CD8-positive, alpha-beta memory T cell (primary cell): ENCODE measurements around the gene TXNRD2. TPM values are rescaled to one million over a fixed set of nuclear protein-coding genes. Genes with fewer than 3 reads are reported as not detected.
"Not testable (repeated sequence)": the region's sequence is repeated elsewhere in the genome, so short reads cannot be mapped to it uniquely, and the experiment has no call there.

Experiments
- CTCF ChIA-PET: fragments of 350-600 bp; sonication (Branson Sonifier 250); formaldehyde crosslinking; loops from one replicate; lab custom pipeline; 2021; ENCODE audit warnings: antibody characterized with exemption; lab: Charles Lee
- POLR2A ChIA-PET: fragments of 350-600 bp; sonication (Branson Sonifier 250); formaldehyde crosslinking; loops from one replicate; lab custom pipeline; 2021; ENCODE audit warnings: antibody characterized with exemption; lab: Charles Lee
- DNase-seq, 5 donors: peaks; one replicate each; pipeline versions ENCODE4 v3.0.0 to v3.0.0-alpha.2; 2020 to 2022; ENCODE audit warnings: mixed read lengths in 1 of 5
- H3K27ac ChIP-seq: one replicate; pipeline ENCODE4 v1.7.0; 2013; ENCODE audit warnings: low read depth, mild to moderate bottlenecking, low read length, moderate library complexity
- H3K27me3 ChIP-seq: 2 replicates; pipeline ENCODE4 v1.7.0; 2013; ENCODE audit warnings: low read length, mild to moderate bottlenecking; ENCODE audit not compliant: insufficient read depth, poor library complexity, severe bottlenecking
- H3K36me3 ChIP-seq: 2 replicates; pipeline ENCODE4 v1.7.0; 2013; ENCODE audit warnings: mild to moderate bottlenecking, low read length, moderate library complexity; ENCODE audit not compliant: insufficient read depth
- H3K4me1 ChIP-seq: 2 replicates; pipeline ENCODE4 v1.7.0; 2013; ENCODE audit warnings: mild to moderate bottlenecking, low read length, moderate library complexity; ENCODE audit not compliant: insufficient read depth
- H3K4me3 ChIP-seq: 2 replicates; pipeline ENCODE4 v1.7.0; 2013; ENCODE audit warnings: mild to moderate bottlenecking, low read length
- H3K9me3 ChIP-seq: 2 replicates; pipeline ENCODE4 v1.7.0; 2013; ENCODE audit warnings: mild to moderate bottlenecking, low read length
- H3K27ac Mint-ChIP-seq, 8 donors: one replicate each; pipeline ENCODE4 v1.8.0; 2020 to 2021; ENCODE audit warnings: mixed read lengths in 8 of 8, mild to moderate bottlenecking in 6 of 8, inconsistent platforms in 3 of 8, moderate library complexity in 3 of 8
- H3K27me3 Mint-ChIP-seq, 2 donors: one replicate each; pipeline ENCODE4 v1.8.0; 2020 to 2021; ENCODE audit warnings: mixed read lengths in 2 of 2, mild to moderate bottlenecking in 1 of 2, moderate library complexity in 1 of 2
- H3K36me3 Mint-ChIP-seq, 3 donors: one replicate each; pipeline ENCODE4 v1.8.0; 2020 to 2021; ENCODE audit warnings: mixed read lengths in 3 of 3, inconsistent platforms in 1 of 3, mild to moderate bottlenecking in 1 of 3
- H3K4me1 Mint-ChIP-seq, 3 donors: one replicate each; pipeline ENCODE4 v1.8.0; 2020 to 2021; ENCODE audit warnings: mixed read lengths in 3 of 3, inconsistent platforms in 1 of 3, mild to moderate bottlenecking in 1 of 3
- H3K4me3 Mint-ChIP-seq, 7 donors: one replicate each; pipeline ENCODE4 v1.8.0; 2020 to 2021; ENCODE audit warnings: mixed read lengths in 7 of 7, mild to moderate bottlenecking in 6 of 7, moderate library complexity in 4 of 7, inconsistent platforms in 2 of 7
- H3K9me3 Mint-ChIP-seq, 5 donors: one replicate each; pipeline ENCODE4 v1.8.0; 2020 to 2022; ENCODE audit warnings: mixed read lengths in 5 of 5, mild to moderate bottlenecking in 3 of 5, moderate library complexity in 2 of 5, inconsistent platforms in 1 of 5
- polyA plus RNA-seq: library from polyadenylated mRNA; unstranded; fragments of 300-500 nt; fragmentation: Illumina TruSeq; gene quantifications from one replicate; pipeline ENCODE4 v1.2.3, GENCODE V29; 2021
- total RNA-seq, 2 experiments: library from RNA; stranded (reverse); gene quantifications; one replicate each; pipeline ENCODE4 v1.2.3, GENCODE V29; 2021

The TXNRD2 gene
- total and polyA plus RNA-seq, 3 experiments from 2014 or later = 13.8 to 27.9 (median 27.6) TPM

DNA sequence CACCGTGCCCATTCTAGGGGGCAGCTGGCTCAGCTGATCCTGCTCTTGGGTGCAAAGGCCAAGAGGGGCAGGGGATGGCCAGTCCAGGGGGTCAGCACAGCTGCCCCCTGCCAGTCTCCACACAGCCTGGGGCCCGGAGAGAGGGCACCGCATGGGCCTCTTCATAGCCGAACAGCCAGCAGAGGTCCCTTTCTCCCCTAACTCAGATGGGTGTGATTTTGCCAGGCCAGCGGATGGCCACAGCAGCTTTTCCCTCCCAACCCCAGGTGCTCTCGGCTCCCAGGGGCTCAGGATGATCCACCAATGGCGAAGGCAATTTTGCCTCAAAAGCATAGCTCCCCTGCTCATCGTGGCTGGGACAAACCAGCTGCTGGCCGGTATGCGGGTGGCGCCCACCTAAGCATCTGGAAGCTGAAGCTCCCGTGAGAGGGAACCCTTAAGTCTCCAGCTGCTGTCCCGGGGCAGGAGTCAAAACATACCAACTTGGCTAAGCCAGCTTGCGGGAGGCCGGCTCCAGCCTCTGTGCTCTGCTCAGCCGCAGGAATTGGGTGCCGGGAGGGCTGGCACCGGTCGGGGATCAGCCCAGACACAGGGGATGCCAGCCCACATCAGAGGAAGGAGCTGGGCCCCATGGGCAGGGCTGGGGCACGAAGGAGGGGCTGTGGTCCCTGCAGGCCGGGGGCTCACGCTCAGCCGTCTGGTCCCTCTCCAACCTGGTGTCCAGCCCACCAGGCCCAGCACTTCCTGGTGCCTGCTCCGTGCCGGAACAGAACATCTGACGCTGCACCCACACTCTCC, 56.5 kb downstream of the TXNRD2 start:
- H3K27ac ChIP-seq = no peak overlapping the region
- peak in 1 of 5 donors; percentile 20 for DNase-seq
- H3K4me3 ChIP-seq = peak overlapping the region; percentile 1
- peaks cover 59% of the 10 kb centered on the region for H3K4me1 ChIP-seq
- Mint-ChIP-seq H3K27ac (peak overlapping the region in 2 of 8 donors; percentile 68 to 88), H3K9me3 (no peaks in the 10 kb centered on the region), H3K4me3 (no peak overlapping the region), H3K27me3 (no peaks in the 10 kb centered on the region), H3K36me3 (no peaks in the 10 kb centered on the region), H3K4me1 (peaks cover 15 to 27% (median 19%) of the 10 kb centered on the region in 3 donors)
- H3K36me3 ChIP-seq = no peaks in the 10 kb centered on the region
- no peaks in the 10 kb centered on the region for H3K27me3 ChIP-seq
- POLR2A ChIA-PET = no interaction called here
- no peaks in the 10 kb centered on the region for H3K9me3 ChIP-seq
- CTCF ChIA-PET = interaction anchor here (1.0 to 1.3 kb wide), 3 partner anchors 18 to 155 kb away, joined by 3 to 5 read pairs (median 3); no protein-coding TSS in a partner anchor

DNA sequence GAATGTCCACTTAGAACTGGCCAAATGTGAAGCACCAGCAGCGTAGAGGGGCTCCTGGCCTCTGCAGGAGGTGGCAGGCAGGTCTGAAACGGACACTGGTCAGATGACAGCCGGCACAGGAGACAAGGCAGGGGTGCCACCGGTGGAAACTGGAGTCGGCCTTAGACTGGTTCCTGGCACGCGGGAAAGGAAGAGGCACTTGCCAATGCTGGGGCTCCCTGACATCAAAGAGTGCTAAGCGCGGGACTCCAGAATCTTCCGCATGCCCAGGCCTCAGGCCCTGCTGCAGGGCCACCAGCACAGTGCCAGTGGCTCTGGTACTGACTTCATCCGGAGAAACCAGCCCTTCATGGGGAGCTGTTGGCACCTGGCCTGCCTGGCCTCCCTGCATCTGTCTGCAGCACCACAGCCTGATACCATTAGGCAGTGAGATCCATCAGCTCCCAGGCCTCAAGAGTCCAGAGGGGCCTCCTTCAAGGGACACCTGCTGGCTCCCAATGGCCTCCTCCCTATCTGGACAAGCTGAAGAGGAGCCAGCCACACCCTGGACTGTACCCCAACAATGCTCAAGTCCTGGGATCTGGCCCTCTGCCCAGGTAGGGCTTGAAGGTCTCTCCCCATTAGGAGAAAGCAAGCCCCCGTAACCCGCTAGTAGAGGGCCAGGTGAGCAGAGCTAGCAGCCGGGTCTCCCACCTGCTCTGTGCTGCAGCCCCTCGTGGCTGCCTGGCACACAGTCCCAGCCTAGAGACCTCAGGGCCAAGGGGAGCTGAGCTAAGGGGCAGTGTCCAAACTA, 57.3 kb downstream of the TXNRD2 start:
- Mint-ChIP-seq H3K4me1 (peaks cover 11 to 23% (median 16%) of the 10 kb centered on the region in 3 donors), H3K27me3 (no peaks in the 10 kb centered on the region), H3K36me3 (no peaks in the 10 kb centered on the region), H3K4me3 (no peak overlapping the region), H3K27ac (no peak overlapping the region), H3K9me3 (no peaks in the 10 kb centered on the region)
- Histone ChIP-seq H3K9me3 (no peaks in the 10 kb centered on the region), H3K4me3 (no peak overlapping the region), H3K36me3 (no peaks in the 10 kb centered on the region), H3K27ac (no peak overlapping the region), H3K27me3 (no peaks in the 10 kb centered on the region), H3K4me1 (peaks cover 54% of the 10 kb centered on the region)
- POLR2A ChIA-PET = no interaction called here
- CTCF ChIA-PET = interaction anchor here (1.0 to 1.3 kb wide), 3 partner anchors 18 to 154 kb away, joined by 3 to 5 read pairs (median 3); no protein-coding TSS in a partner anchor
- no peak for DNase-seq

DNA sequence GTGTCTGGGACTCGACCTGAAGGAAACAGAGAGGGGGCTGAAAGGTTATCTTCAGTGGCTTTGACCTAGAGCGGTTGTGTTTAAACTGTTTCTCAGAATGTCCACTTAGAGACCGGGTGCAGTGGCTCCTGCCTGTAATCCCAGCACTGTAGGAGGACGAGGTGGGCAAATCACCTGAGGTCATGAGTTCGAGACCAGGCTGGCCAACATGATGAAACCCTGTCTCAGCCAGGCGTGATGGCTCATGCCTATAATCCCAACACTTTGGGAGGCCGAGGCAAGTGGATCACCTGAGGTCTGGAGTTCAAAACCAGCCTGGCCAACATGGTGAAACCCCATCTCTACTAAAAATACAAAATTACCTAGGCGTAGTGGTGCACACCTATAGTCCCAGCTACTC, 58.2 kb downstream of the TXNRD2 start:
- H3K36me3 Mint-ChIP-seq = not testable (repeated sequence)
- peak overlapping the region in 1 of 8 donors; percentile 87 for H3K27ac Mint-ChIP-seq

GRCh38 chr22:19882446-19883381, 58.9 kb downstream of the TXNRD2 start:
- Histone ChIP-seq H3K36me3 (no peaks in the 10 kb centered on the region), H3K4me1 (peaks cover 46% of the 10 kb centered on the region), H3K9me3 (no peaks in the 10 kb centered on the region), H3K4me3 (no peak overlapping the region), H3K27ac (no peak overlapping the region), H3K27me3 (no peaks in the 10 kb centered on the region)
- no peak for DNase-seq
- ChIA-PET POLR2A (no interaction called here), CTCF (no interaction called here)
- Mint-ChIP-seq H3K36me3 (peaks cover 0 to 2% (median 0%) of the 10 kb centered on the region in 3 donors), H3K4me3 (no peak overlapping the region), H3K4me1 (peaks cover 11 to 22% (median 16%) of the 10 kb centered on the region in 3 donors), H3K27ac (no peak overlapping the region), H3K27me3 (no peaks in the 10 kb centered on the region), H3K9me3 (no peaks in the 10 kb centered on the region)

More for the DNA sequence above, 58.2 kb downstream of the TXNRD2 start:
- H3K9me3 ChIP-seq, CTCF ChIA-PET, H3K36me3 ChIP-seq, H3K4me3 ChIP-seq, H3K4me3 Mint-ChIP-seq, POLR2A ChIA-PET, H3K27ac ChIP-seq, DNase-seq, H3K9me3 Mint-ChIP-seq, H3K27me3 Mint-ChIP-seq, H3K27me3 ChIP-seq: not testable (repeated sequence)
- H3K4me1 ChIP-seq = peaks cover 53% of the 10 kb centered on the region
- H3K4me1 Mint-ChIP-seq = peaks cover 11 to 23% (median 16%) of the 10 kb centered on the region in 3 donors

DNA sequence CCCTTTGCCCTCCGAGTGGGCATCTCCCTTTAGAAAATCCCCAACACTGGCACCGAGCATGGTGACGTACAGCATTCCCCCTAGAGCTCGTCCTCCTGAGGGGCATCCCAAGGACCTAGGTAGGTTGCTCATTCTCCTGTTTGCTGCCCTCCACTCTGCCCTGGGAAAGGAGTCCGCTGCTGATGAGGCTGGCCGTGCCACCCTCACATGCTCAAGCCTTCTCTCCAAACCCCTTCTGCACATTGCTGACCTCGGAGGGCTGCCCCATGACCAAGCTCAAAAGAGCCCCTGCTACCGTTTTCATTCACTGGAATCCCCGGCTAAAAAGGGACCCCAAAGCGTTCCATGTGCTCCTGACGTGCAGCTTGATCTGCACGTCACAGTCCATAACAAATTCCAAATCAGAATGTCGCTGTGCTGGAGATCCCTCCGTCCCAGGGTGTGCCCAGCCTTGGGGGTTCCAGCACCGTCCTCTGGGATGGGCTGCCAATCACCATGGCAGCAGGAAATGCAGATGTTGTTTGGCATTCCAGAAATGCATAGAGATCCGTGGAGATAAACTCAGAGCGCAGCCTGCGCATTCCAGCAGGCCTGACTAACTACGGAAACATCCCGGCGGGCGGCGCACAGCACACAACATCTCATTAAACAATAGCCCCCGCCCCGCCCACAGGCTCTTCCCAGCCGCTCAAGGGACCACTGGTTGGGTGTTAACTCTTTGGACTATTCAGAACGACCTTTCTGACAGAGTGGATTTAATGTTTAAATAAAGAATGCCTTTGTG, 60.6 kb downstream of the TXNRD2 start:
- H3K9me3 ChIP-seq = no peaks in the 10 kb centered on the region

GRCh38 chr22:19879992-19880785, 61.4 kb downstream of the TXNRD2 start:
- Mint-ChIP-seq H3K4me3 (no peak overlapping the region), H3K9me3 (no peaks in the 10 kb centered on the region), H3K4me1 (no peaks in the 10 kb centered on the region), H3K36me3 (peaks cover 0 to 2% (median 0%) of the 10 kb centered on the region in 3 donors), H3K27me3 (no peaks in the 10 kb centered on the region), H3K27ac (no peak overlapping the region)
- ChIA-PET CTCF (no interaction called here), POLR2A (interaction anchor here (0.7 kb wide), 1 partner anchor 12 kb away, joined by 3 read pairs; no protein-coding TSS in a partner anchor)
- no peaks in the 10 kb centered on the region for H3K27me3 ChIP-seq
- H3K9me3 ChIP-seq = no peaks in the 10 kb centered on the region
- no peak for DNase-seq
- no peaks in the 10 kb centered on the region for H3K36me3 ChIP-seq
- H3K4me3 ChIP-seq = no peak overlapping the region
- peaks cover 22% of the 10 kb centered on the region for H3K4me1 ChIP-seq
- no peak overlapping the region for H3K27ac ChIP-seq

More for the DNA sequence above, 60.6 kb downstream of the TXNRD2 start:
- ChIA-PET POLR2A (interaction anchor here (0.7 kb wide), 1 partner anchor 11 kb away, joined by 3 read pairs; no protein-coding TSS in a partner anchor), CTCF (no interaction called here)
- DNase-seq = no peak
- Histone ChIP-seq H3K36me3 (no peaks in the 10 kb centered on the region), H3K4me1 (peaks cover 28% of the 10 kb centered on the region), H3K27me3 (no peaks in the 10 kb centered on the region), H3K27ac (no peak overlapping the region), H3K4me3 (no peak overlapping the region)
- Mint-ChIP-seq H3K4me1 (peaks cover 4 to 5% (median 5%) of the 10 kb centered on the region in 3 donors), H3K36me3 (peaks cover 0 to 2% (median 0%) of the 10 kb centered on the region in 3 donors), H3K9me3 (no peaks in the 10 kb centered on the region), H3K27me3 (no peaks in the 10 kb centered on the region), H3K4me3 (no peak overlapping the region), H3K27ac (peak overlapping the region in 1 of 8 donors; percentile 87)
